Coronary artery (tissue), 2 donors: Measurements from ENCODE around the gene PCDHB1.

ENCODE experiments used
- DNase-seq: peaks from one replicate; pipeline ENCODE4 v3.0.0-alpha.2; 2017; ENCODE audit warnings: low spot score
- H3K27ac ChIP-seq, 2 donors: fragments of 200-600 bp; sonication (generic); one replicate each; pipeline ENCODE4 v1.5.1; 2016 to 2019
- H3K4me3 ChIP-seq: fragments of 200-600 bp; sonication (generic); 2 replicates; pipeline ENCODE4 v1.5.1; 2016; ENCODE audit warnings: mild to moderate bottlenecking, moderate library complexity
- CTCF ChIP-seq: fragments of 200-600 bp; sonication (generic); IDR thresholded peaks from one replicate; pipeline ENCODE4 v1.5.1; 2019; ENCODE audit warnings: antibody characterized with exemption

The PCDHB1 gene

GRCh38 chr5:141032626-141033025 is 18.5 kb upstream of the PCDHB1 start:
- no peak overlapping the region for H3K27ac ChIP-seq
- TF ChIP-seq CTCF = no peak

GRCh38 chr5:141039061-141039460 is 12.1 kb upstream of the PCDHB1 start:
- Histone ChIP-seq H3K27ac (no peak overlapping the region), H3K4me3 (no peak overlapping the region)
- TF ChIP-seq CTCF = no peak
- DNase-seq = no peak

More at GRCh38 chr5:141032626-141033025, 18.5 kb upstream of the PCDHB1 start:
- DNase-seq = no peak
- H3K4me3 ChIP-seq = no peak overlapping the region

GRCh38 chr5:141039517-141039916 is 11.7 kb upstream of the PCDHB1 start:
- Histone ChIP-seq H3K4me3 (no peak overlapping the region), H3K27ac (no peak overlapping the region)
- no peak for DNase-seq
- TF ChIP-seq CTCF = no peak

GRCh38 chr5:141040093-141040770 is 10.9 kb upstream of the PCDHB1 start:
- peak overlapping the region in 1 of 2 donors; percentile 55 for H3K27ac ChIP-seq
- no peak for TF ChIP-seq CTCF
- H3K4me3 ChIP-seq = peak overlapping the region; percentile 65
- no peak for DNase-seq

GRCh38 chr5:141040771-141041426 is 10.3 kb upstream of the PCDHB1 start:
- Histone ChIP-seq H3K27ac (peak overlapping the region in 1 of 2 donors; percentile 55), H3K4me3 (peak overlapping the region; percentile 65)
- peak; percentile 90 for DNase-seq
- peak; percentile 83 for TF ChIP-seq CTCF

- DNase-seq = no peak
- no peak overlapping the region for H3K27ac ChIP-seq
- TF ChIP-seq CTCF = no peak
- H3K4me3 ChIP-seq = no peak overlapping the region
These were observed 9.8 kb upstream of the PCDHB1 start for GRCh38 chr5:141041427-141041785.

- no peak overlapping the region for H3K4me3 ChIP-seq
- no peak for DNase-seq
- no peak for TF ChIP-seq CTCF
- H3K27ac ChIP-seq = no peak overlapping the region
These were observed 8.6 kb upstream of the PCDHB1 start for GRCh38 chr5:141042555-141042954.
